Measurements from ENCODE around the gene COL13A1.

The COL13A1 gene

DNA sequence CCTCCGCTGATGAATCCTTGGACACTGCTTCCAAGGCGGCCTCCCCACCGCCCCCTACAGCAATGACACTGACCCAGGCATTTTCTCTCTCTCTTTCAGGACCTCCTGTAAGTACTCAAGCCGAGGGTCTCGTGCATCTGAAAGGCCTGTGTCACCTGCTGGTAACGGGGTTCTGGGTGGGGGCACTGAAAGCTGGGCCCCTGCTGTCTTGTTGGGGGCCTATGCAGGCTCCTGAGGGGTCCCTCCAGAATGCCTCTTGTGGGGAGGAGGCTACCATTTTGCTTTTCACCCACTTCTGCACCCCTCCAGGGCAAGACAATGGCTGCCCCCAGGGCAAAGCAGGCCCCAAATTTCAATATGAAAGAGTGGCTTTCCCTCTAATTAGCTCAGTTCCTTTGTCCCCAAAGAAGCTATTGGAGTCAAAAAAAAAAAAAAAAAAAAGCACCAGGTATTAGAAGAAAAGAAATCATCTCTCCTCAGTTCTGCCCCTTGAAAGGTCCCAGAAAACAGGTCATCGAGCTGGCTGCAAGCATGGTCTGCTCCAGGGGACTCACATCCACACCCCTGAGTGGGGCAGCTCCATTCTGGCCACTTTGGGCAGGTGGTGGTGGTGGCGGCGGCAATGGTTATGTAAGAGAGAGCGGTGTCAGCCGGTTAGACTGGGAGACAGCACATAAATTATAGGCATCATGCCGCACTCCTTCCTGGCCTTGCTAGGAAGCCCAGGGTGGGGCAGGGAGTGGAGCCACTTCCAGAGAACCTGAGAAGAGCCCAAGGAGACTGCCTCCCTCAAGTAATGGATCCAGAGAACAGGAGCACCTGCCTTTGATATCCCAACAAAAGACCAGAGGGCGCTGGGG, 66.2 kb downstream of the COL13A1 start:
- Mint-ChIP-seq H3K27ac (no peak overlapping the region), H3K36me3 (ENCODE audit: low read depth) (no peaks in the 10 kb centered on the region), H3K4me3 (no peak overlapping the region), H3K9me3 (no peaks in the 10 kb centered on the region), H3K27me3 (no peaks in the 10 kb centered on the region), H3K4me1 (no peaks in the 10 kb centered on the region)
- ATAC-seq (no peak), DNase-seq (no peak)

DNA sequence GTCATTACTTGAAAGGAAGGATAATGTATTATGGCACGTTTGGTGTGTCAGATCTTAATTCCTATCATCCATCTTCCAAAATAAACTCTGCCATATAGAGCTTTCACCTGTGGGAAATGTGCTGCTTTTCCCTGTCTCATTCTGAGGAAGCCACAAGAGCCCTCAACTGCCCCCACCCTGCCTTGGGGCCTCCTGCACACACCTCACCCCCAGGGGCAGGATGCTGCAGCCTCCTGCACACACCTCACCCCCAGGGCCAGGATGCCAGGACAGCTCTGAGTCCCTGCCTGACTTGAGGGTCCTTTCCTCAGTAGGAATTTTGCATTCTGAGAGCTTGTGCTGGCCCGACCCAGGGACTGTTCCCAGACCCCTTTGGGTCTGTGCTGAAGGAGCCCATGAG, 67.1 kb downstream of the COL13A1 start:
- no peaks in the 10 kb centered on the region for H3K36me3 Mint-ChIP-seq (ENCODE audit: low read depth)
- ATAC-seq = no peak

DNA sequence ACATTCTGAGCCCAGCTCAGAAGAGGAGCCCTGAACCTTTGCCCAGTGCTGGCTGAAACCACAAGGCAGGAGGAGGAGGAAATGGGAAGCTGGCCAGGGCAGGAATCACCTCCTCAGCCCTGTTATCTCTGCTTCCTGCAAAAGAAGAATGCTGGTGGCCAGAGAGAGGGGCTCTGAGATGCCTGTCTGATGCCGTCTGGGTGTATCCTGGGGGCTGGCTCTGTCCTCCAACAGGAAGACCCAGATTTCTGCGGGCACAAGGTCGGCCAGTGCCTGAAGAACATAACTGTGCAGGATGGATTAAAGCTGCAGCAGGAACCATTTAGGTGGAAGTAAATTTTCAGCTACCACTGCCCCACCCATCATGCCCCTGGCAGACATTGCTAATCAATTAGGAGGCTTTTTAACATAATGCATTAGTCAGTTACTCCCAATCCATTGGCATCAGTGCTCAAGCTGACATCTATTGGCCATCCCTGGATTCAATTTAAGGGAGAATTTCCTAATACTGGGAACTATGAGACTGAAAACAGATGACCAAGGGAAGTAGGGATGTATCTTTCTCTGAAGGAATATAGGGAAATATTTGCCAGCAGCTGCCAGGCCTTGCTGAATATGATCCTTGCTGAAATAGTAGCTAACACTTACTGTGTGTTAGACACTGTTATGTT, 67.7 kb downstream of the COL13A1 start:
- Mint-ChIP-seq H3K27me3 (no peaks in the 10 kb centered on the region), H3K4me1 (no peaks in the 10 kb centered on the region), H3K9me3 (no peaks in the 10 kb centered on the region), H3K36me3 (ENCODE audit: low read depth) (no peaks in the 10 kb centered on the region), H3K27ac (no peak overlapping the region), H3K4me3 (no peak overlapping the region)
- ATAC-seq (no peak), DNase-seq (no peak)

More for the DNA sequence above, 67.1 kb downstream of the COL13A1 start:
- no peak overlapping the region for H3K27ac Mint-ChIP-seq
- no peaks in the 10 kb centered on the region for H3K4me1 Mint-ChIP-seq
- no peak for DNase-seq
- H3K4me3 Mint-ChIP-seq = no peak overlapping the region
- no peaks in the 10 kb centered on the region for H3K27me3 Mint-ChIP-seq
- H3K9me3 Mint-ChIP-seq = no peaks in the 10 kb centered on the region

DNA sequence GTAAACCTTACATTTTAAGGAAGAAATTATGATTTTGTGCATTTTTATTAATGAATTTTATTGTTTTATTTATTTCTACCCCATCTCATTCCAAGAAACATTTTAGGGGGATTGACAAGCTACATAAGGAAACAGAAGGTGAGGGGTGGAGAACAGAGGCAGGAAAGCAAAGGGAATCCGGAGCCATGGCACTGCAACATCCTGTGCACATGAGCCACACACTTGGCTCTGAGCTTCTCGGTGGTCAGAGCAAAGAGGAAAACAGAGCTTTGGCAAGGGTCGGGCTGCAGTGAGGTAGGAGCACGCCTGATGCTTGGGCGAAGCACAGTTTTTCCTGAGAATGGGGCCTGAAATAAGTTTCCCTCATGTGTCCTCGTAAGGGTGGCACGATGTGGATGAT, 68.9 kb downstream of the COL13A1 start:
- Mint-ChIP-seq H3K4me3 (no peak overlapping the region), H3K4me1 (no peaks in the 10 kb centered on the region), H3K27me3 (no peaks in the 10 kb centered on the region), H3K36me3 (ENCODE audit: low read depth) (no peaks in the 10 kb centered on the region), H3K27ac (no peak overlapping the region), H3K9me3 (no peaks in the 10 kb centered on the region)
- no peak for ATAC-seq
- no peak for DNase-seq

DNA sequence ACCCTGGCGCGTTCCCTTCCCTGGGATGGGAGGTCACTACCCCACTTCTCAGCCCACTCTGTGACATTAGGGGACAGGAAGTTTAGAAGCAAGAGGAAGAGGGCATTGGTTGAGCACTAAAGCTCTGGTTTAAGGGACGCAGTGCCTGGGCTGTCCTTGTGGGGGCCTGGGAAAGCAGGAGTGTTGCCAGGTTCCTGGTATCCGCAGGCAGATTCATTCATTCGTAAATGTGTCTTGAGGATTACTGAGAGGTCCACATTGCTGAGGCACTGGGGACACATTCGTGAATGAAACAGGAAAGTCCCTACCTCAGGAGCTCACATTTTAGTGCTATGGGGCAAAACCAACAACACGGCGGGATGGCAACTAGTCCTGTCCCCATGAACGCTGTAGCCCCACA, 69.4 kb downstream of the COL13A1 start:
- no peak for DNase-seq
- H3K27ac Mint-ChIP-seq = no peak overlapping the region
- H3K4me3 Mint-ChIP-seq = no peak overlapping the region
- no peaks in the 10 kb centered on the region for H3K4me1 Mint-ChIP-seq
- H3K9me3 Mint-ChIP-seq = no peaks in the 10 kb centered on the region
- no peaks in the 10 kb centered on the region for H3K27me3 Mint-ChIP-seq
- H3K36me3 Mint-ChIP-seq (ENCODE audit: low read depth) = no peaks in the 10 kb centered on the region
- ATAC-seq = no peak

DNA sequence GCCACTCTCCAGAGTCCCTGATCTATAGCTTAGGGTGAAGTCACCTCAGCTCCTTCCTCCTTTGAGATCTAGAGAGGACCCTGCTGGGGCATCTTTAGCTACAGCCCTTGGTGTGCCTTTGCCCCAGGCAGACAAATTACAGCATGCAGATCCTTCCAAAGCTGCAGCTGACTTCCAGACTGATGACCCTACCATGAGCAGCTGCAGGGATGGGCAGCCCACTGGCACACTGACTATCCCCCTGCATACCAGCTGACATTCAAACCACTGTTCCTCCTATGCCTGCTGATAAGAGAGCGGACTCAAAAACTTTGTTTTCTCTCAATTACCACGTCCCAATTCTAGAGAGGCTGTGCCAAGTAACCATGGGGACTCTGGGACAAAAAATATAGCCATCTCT, 70.6 kb downstream of the COL13A1 start:
- no peak for ATAC-seq
- no peak overlapping the region for H3K4me3 Mint-ChIP-seq
- no peak overlapping the region for H3K27ac Mint-ChIP-seq
- DNase-seq = no peak
- no peaks in the 10 kb centered on the region for H3K4me1 Mint-ChIP-seq
- no peaks in the 10 kb centered on the region for H3K27me3 Mint-ChIP-seq
- no peaks in the 10 kb centered on the region for H3K36me3 Mint-ChIP-seq (ENCODE audit: low read depth)
- no peaks in the 10 kb centered on the region for H3K9me3 Mint-ChIP-seq

DNA sequence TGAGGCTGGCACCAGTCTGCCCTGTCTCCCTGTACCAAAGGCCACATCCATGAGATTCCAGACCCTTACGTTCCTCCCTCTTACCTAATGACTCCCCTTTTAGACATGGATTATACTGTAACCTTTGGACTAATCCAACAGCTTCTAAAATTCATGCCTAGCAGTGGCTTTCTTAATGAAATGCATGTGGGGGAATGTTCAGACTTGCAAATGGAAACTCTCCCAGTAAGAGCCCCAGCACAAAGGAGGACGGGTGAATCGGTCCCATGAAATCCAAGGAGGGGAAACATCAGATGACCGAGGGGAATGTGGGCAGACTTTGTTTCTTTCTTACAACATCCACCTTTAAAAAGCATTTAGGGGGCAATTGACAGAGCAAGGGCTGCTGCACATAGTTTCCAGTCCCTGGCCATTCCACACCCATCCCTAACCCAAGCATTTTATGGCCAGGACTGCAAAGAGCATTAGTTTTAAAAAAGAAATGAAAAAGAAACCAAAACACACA, 71.5 kb downstream of the COL13A1 start:
- Mint-ChIP-seq H3K4me3 (no peak overlapping the region), H3K4me1 (no peaks in the 10 kb centered on the region), H3K27ac (no peak overlapping the region), H3K27me3 (no peaks in the 10 kb centered on the region), H3K9me3 (no peaks in the 10 kb centered on the region), H3K36me3 (ENCODE audit: low read depth) (no peaks in the 10 kb centered on the region)
- DNase-seq = no peak
- ATAC-seq = no peak

DNA sequence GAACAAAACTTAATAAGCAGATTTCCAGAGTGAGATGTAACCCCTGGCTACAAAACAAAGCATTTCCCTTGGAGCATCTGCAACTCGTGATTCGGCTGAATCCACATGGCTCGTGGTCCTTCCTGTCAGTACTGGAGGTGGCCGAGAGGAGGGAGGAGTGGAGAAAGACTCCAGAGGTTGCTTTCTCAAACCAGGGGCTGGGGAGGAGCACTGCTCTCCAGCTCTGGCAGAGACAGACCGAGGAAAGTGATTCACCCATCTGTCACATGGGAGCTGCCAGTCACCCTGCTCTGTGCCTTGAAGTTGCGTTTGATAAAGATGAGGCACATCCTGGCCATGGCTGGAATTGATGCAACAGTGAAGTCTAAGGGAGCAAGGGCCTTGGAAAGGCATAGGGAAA, 72.7 kb downstream of the COL13A1 start:
- Mint-ChIP-seq H3K4me1 (no peaks in the 10 kb centered on the region), H3K36me3 (ENCODE audit: low read depth) (no peaks in the 10 kb centered on the region), H3K27ac (no peak overlapping the region), H3K27me3 (peaks cover 3% of the 10 kb centered on the region), H3K4me3 (no peak overlapping the region), H3K9me3 (no peaks in the 10 kb centered on the region)
- DNase-seq (no peak), ATAC-seq (no peak)

DNA sequence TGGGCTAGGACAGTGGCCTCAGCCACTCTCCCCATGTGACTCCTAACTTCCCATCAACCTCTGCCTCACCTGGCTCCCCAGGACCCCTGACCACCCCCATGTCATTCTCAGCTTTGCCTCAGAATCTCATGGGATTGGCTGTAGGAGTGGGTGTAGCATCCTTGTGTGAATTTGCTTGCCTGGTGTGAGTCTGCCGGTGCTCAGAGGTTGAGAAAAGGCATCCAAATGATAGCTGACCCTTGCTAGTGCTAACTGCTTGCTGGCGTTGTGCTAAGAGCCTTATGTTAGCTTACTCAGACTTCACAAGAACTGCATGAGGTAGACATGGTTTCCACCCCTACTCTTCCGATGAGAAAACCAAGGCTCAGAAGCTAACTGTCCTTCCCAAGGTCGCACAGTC, 74.2 kb downstream of the COL13A1 start:
- ATAC-seq = no peak
- peaks cover 6% of the 10 kb centered on the region for H3K27me3 Mint-ChIP-seq

DNA sequence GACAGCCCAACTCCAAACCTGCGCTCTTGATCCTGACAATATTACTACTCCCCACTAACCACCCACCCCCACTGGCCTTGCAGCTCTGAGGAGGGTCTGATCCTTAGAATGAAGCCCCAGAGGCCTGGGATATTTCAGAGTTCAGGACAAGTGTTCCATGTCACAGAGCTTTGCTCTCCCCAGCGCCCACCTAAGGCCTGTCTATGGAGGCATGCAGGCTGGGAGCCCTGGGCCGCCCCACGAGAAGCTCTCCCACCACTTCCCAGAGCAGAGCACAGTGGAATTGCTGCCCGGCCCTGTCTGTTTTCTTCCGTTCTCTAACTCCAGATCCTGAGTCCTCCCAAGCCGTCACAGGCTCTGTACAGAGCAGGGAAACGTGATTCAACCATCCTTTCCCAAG, 74.6 kb downstream of the COL13A1 start:
- no peak overlapping the region for H3K27ac Mint-ChIP-seq
- ATAC-seq = no peak
- H3K36me3 Mint-ChIP-seq (ENCODE audit: low read depth) = no peaks in the 10 kb centered on the region
- no peaks in the 10 kb centered on the region for H3K4me1 Mint-ChIP-seq
- H3K27me3 Mint-ChIP-seq = peaks cover 6% of the 10 kb centered on the region
- DNase-seq = no peak
- H3K9me3 Mint-ChIP-seq = no peaks in the 10 kb centered on the region
- H3K4me3 Mint-ChIP-seq = no peak overlapping the region

More for the DNA sequence above, 74.2 kb downstream of the COL13A1 start:
- Mint-ChIP-seq H3K27ac (no peak overlapping the region), H3K9me3 (no peaks in the 10 kb centered on the region), H3K4me1 (no peaks in the 10 kb centered on the region), H3K4me3 (no peak overlapping the region), H3K36me3 (ENCODE audit: low read depth) (no peaks in the 10 kb centered on the region)
- DNase-seq = no peak

DNA sequence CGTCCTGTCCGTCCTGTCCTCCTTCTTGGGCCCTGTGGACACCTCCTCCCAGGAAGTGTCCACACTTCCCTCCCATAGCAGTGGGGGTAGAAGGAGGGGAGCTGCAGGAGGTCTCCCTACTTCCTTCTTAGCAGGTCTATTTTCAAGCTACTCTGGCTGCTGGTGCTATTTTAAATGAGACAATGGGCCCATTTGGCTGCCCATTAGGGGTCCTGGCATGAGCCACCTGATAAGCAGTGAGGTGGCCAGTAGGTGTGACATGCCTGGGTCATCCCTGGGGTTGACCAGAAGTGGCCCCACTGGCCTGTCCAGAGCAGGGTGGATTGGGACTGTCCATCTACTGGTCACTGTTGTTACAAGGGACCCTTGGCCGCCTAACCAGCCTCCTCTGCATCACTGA, 75.2 kb downstream of the COL13A1 start:
- ATAC-seq (no peak), DNase-seq (no peak)
- H3K27me3 Mint-ChIP-seq = peaks cover 10% of the 10 kb centered on the region
- no peaks in the 10 kb centered on the region for H3K36me3 Mint-ChIP-seq (ENCODE audit: low read depth)
- no peak overlapping the region for H3K4me3 Mint-ChIP-seq
- H3K9me3 Mint-ChIP-seq = no peaks in the 10 kb centered on the region
- no peaks in the 10 kb centered on the region for H3K4me1 Mint-ChIP-seq
- no peak overlapping the region for H3K27ac Mint-ChIP-seq

DNA sequence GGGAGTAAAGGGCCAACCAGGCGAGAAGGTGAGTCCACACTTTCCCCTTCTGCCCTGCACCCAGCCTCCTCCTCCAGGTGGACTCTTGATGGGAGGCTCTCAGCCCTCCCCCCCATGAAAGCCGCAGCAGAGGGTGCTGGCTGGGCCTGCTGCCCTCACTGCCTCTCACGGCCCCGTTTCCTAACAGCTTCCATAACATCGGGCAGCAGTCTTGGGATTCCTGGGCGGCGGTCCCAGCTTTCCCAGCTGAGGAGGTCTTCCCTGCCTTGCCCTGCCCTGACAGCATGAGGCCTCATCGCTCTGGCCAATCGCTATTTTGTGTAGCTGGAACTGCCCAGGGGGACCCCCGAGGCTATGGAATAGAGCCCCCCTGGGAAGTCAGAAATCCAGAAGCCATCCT, 76.3 kb downstream of the COL13A1 start:
- Mint-ChIP-seq H3K4me1 (no peaks in the 10 kb centered on the region), H3K9me3 (no peaks in the 10 kb centered on the region), H3K27me3 (peaks cover 10% of the 10 kb centered on the region), H3K4me3 (no peak overlapping the region), H3K36me3 (ENCODE audit: low read depth) (no peaks in the 10 kb centered on the region), H3K27ac (no peak overlapping the region)
- DNase-seq (no peak), ATAC-seq (no peak)

DNA sequence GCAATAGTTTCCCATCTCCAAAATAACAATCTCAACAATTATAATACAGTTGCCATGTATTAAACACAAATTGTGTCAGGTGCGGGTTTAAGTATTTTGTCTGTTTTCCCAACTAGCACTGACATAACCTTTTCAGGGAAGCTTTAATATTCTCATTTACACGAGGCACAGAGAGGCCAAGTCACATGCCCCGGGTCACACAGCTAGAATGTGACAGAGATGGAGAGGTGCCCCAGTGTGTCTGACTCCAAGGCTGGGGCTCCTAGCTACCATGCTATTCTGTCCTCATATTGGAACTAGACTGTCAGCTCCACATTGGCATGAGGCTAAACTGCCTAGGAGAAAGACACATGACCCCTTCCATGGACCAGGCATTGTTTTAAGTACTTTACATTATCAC, 77.2 kb downstream of the COL13A1 start:
- no peaks in the 10 kb centered on the region for H3K36me3 Mint-ChIP-seq (ENCODE audit: low read depth)
- H3K4me3 Mint-ChIP-seq = no peak overlapping the region
- H3K9me3 Mint-ChIP-seq = no peaks in the 10 kb centered on the region
- H3K27ac Mint-ChIP-seq = no peak overlapping the region
- ATAC-seq (no peak), DNase-seq (no peak)
- no peaks in the 10 kb centered on the region for H3K4me1 Mint-ChIP-seq
- H3K27me3 Mint-ChIP-seq = peaks cover 10% of the 10 kb centered on the region

DNA sequence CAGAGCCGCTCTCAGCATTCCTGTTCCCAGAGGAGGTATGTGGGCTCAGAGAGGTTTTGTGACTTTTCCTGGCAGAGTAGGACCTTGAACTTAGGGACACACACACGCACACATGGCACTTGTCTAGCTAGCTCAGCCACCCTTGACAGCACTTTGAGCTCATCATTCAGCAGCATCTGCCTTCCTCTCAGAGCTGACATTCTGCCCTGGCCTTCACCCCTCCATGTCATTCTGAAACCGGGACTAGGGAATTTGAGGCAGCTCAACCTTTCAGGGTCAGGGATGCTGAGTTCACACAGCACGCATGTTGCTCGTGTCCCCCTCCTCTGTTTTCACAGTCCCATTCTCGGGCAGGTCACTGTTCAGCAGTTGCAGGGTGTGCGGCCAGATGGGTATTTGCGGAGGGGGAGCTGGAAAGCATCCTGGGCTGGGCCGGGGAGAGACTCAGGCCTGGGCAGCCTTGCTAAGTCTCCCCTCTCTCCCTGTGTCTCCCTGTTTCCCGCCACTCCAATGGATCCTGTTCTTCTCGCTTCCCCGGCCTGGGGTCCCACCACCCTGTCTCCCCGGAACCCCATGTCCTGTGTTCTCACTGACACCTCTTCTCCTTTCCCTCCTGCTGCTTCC, 78.0 kb downstream of the COL13A1 start:
- Mint-ChIP-seq H3K4me3 (no peak overlapping the region), H3K27ac (no peak overlapping the region), H3K9me3 (no peaks in the 10 kb centered on the region), H3K4me1 (no peaks in the 10 kb centered on the region), H3K36me3 (ENCODE audit: low read depth) (no peaks in the 10 kb centered on the region), H3K27me3 (peaks cover 10% of the 10 kb centered on the region)
- DNase-seq (no peak), ATAC-seq (no peak)

Data from activated naive CD8-positive, alpha-beta T cell treated with anti-CD3 and anti-CD28 coated beads, Interleukin-2, amount 50 U/mL, for 24 hours (primary cell).